ENCODE measurements around the gene FHIT. TPM values are rescaled to one million over a fixed set of nuclear protein-coding genes. Genes with fewer than 3 reads are reported as not detected.

Gene FHIT
- total RNA-seq, 4 donors from 2014 or later, result 1.6 to 12.9 (median 7.8) TPM

DNA sequence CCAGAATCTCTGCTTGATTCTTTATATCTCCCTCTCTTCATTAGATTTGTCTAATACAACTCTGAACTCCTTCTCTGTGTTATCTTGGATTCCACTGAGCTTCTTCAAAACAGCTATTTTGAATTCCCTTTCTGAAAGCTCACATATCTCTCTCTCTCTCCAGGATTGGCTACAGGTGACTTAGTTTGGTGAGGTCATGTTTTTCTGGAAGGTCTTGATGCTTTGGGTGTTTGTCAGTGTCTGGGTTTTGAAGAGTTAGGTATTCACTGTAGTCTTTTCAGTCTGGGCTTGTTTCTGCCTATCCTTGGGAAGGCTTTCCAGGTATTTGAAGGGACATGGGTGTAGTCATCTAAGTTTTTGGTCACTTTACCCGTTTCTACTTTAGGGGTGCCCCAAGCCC is 781.8 kb downstream of the FHIT start:
- DNase-seq (ENCODE audit: low spot score in 2 of 2), result no peak
- 83 to 90% methylated on average over 1 of the region's 1 CpG for WGBS, 2 donors
- no peaks in the 10 kb centered on the region for H3K4me1 ChIP-seq
- TF ChIP-seq EP300 (IDR thresholded peaks at IDR 0.05) (no peak), POLR2A (IDR thresholded peaks at IDR 0.05) (no peak)
- TF ChIP-seq, protein P1, sequence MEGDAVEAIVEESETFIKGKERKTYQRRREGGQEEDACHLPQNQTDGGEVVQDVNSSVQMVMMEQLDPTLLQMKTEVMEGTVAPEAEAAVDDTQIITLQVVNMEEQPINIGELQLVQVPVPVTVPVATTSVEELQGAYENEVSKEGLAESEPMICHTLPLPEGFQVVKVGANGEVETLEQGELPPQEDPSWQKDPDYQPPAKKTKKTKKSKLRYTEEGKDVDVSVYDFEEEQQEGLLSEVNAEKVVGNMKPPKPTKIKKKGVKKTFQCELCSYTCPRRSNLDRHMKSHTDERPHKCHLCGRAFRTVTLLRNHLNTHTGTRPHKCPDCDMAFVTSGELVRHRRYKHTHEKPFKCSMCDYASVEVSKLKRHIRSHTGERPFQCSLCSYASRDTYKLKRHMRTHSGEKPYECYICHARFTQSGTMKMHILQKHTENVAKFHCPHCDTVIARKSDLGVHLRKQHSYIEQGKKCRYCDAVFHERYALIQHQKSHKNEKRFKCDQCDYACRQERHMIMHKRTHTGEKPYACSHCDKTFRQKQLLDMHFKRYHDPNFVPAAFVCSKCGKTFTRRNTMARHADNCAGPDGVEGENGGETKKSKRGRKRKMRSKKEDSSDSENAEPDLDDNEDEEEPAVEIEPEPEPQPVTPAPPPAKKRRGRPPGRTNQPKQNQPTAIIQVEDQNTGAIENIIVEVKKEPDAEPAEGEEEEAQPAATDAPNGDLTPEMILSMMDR (IDR thresholded peaks at IDR 0.05), result no peak
- no peaks in the 10 kb centered on the region for H3K36me3 ChIP-seq
- H3K27me3 ChIP-seq, result no peaks in the 10 kb centered on the region
- H3K4me3 ChIP-seq, result no peak overlapping the region
- H3K9me3 ChIP-seq, result peaks cover 0 to 56% (median 3%) of the 10 kb centered on the region in 4 donors
- H3K27ac ChIP-seq, result no peak overlapping the region

- H3K4me1 ChIP-seq, result no peaks in the 10 kb centered on the region
- H3K27ac ChIP-seq, result no peak overlapping the region
- DNase-seq (ENCODE audit: low spot score in 2 of 2), result no peak
- TF ChIP-seq POLR2A (IDR thresholded peaks at IDR 0.05), result no peak
- no peak overlapping the region for H3K4me3 ChIP-seq
- no peaks in the 10 kb centered on the region for H3K36me3 ChIP-seq
- WGBS, 2 donors, result 36 to 58% methylated on average over 1 of the region's 1 CpG
- H3K9me3 ChIP-seq, result peaks cover 0 to 36% (median 3%) of the 10 kb centered on the region in 4 donors
- no peaks in the 10 kb centered on the region for H3K27me3 ChIP-seq
Measured at GRCh38 chr3:60463685-60464084, 787.6 kb downstream of the FHIT start.

DNA sequence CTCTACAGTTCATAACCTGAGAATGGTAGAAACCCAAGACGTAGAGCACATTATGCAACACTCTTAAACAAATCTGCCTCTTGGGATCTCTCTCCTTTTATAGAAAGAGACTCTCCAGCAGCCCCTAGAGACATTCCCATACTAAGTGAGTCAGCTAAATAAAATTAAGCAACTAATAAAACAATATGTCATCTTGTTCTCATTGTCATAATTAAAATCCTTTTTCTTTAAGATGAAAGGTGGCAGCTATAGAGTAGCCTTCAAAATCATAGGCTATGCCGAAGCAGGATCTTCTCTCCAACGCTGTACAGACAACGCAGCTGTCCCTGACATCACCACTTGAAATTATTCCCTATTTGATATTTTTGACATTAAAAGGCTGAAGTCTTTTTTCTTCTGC is 790.0 kb downstream of the FHIT start:
- no peaks in the 10 kb centered on the region for H3K27me3 ChIP-seq
- H3K4me1 ChIP-seq, result no peaks in the 10 kb centered on the region
- no peak for TF ChIP-seq POLR2A (IDR thresholded peaks at IDR 0.05)
- TF ChIP-seq, protein P1 (IDR thresholded peaks at IDR 0.05), result no peak
- H3K4me3 ChIP-seq, result no peak overlapping the region
- H3K9me3 ChIP-seq, result peaks cover 0 to 19% (median 3%) of the 10 kb centered on the region in 4 donors
- 69 to 72% methylated on average over 4 of the region's 4 CpGs for WGBS, 2 donors
- DNase-seq (ENCODE audit: low spot score in 2 of 2), result no peak
- no peak overlapping the region for H3K27ac ChIP-seq
- no peaks in the 10 kb centered on the region for H3K36me3 ChIP-seq

DNA sequence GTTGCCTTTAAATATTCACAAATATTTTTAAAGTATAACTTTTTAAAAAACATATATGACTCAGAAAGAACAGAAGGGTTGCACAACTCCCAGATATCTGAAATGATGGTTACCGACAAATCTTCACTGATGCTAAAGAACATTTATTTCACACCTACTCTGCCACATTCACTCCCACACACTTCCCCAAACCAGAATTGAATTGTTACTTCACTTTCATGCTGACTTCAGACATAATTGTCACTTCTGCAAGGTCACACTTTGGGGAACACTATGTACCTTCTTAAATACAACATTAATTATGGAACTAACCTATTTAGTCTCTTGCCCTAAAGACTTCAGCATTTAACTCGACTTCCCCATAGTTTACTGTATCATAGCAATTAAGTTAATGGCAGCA is 795.1 kb downstream of the FHIT start:
- no peak overlapping the region for H3K4me3 ChIP-seq
- no peak for DNase-seq (ENCODE audit: low spot score in 2 of 2)
- WGBS, 2 donors, result 50 to 52% methylated on average over 2 of the region's 2 CpGs
- no peaks in the 10 kb centered on the region for H3K27me3 ChIP-seq
- H3K4me1 ChIP-seq, result no peaks in the 10 kb centered on the region
- TF ChIP-seq, protein P1 (IDR thresholded peaks at IDR 0.05), result no peak
- TF ChIP-seq POLR2A (IDR thresholded peaks at IDR 0.05), result no peak
- TF ChIP-seq EP300 (IDR thresholded peaks at IDR 0.05), result no peak
- H3K9me3 ChIP-seq, result no peaks in the 10 kb centered on the region
- H3K27ac ChIP-seq, result no peak overlapping the region
- no peaks in the 10 kb centered on the region for H3K36me3 ChIP-seq

- TF ChIP-seq POLR2A (IDR thresholded peaks at IDR 0.05) (no peak), EP300 (IDR thresholded peaks at IDR 0.05) (no peak)
- TF ChIP-seq, protein P1 (IDR thresholded peaks at IDR 0.05), result no peak
- no peaks in the 10 kb centered on the region for H3K4me1 ChIP-seq
- H3K9me3 ChIP-seq, result no peaks in the 10 kb centered on the region
- no peaks in the 10 kb centered on the region for H3K27me3 ChIP-seq
- no peak overlapping the region for H3K4me3 ChIP-seq
- no peak for DNase-seq (ENCODE audit: low spot score in 2 of 2)
- no peak overlapping the region for H3K27ac ChIP-seq
- H3K36me3 ChIP-seq, result no peaks in the 10 kb centered on the region
- WGBS, 2 donors, result 65 to 70% methylated on average over 3 of the region's 3 CpGs
Measured at GRCh38 chr3:60453326-60453725, 797.9 kb downstream of the FHIT start.

GRCh38 chr3:60448696-60449095 is 802.6 kb downstream of the FHIT start:
- TF ChIP-seq POLR2A (IDR thresholded peaks at IDR 0.05), result no peak
- TF ChIP-seq EP300 (IDR thresholded peaks at IDR 0.05), result no peak
- Histone ChIP-seq H3K4me1 (no peaks in the 10 kb centered on the region), H3K9me3 (no peaks in the 10 kb centered on the region), H3K36me3 (no peaks in the 10 kb centered on the region), H3K27ac (no peak overlapping the region), H3K4me3 (no peak overlapping the region), H3K27me3 (no peaks in the 10 kb centered on the region)
- DNase-seq (ENCODE audit: low spot score in 2 of 2), result no peak
- 73 to 74% methylated on average over 3 of the region's 3 CpGs for WGBS, 2 donors
